AG04449 (cell line): Measurements from ENCODE around the gene PHF12.
"Not testable (repeated sequence)": the region's sequence is repeated elsewhere in the genome, so short reads cannot be mapped to it uniquely, and the experiment has no call there.

Experiments
- CTCF ChIA-PET: fragments of 350-600 bp; formaldehyde crosslinking; extraction: SDS; loops from one replicate; lab custom pipeline; 2021; ENCODE audit warnings: antibody characterized with exemption; lab: Yijun Ruan, JAX
- POLR2A ChIA-PET: fragments of 400-600, 350-600 bp; formaldehyde crosslinking; extraction: SDS; loops from one replicate; lab custom pipeline; 2020; ENCODE audit warnings: antibody characterized with exemption, inconsistent platforms; lab: Yijun Ruan, JAX
- DNase-seq: peaks from one replicate; pipeline ENCODE4 v3.0.0-alpha.2; 2010; ENCODE audit warnings: low read depth, low spot score
- H3K4me3 ChIP-seq: 2 replicates; pipeline ENCODE4 v1.5.1; 2011; ENCODE audit warnings: low read depth, mild to moderate bottlenecking, control low read depth, low read length
- TF ChIP-seq, protein P1 (sequence below): IDR thresholded peaks from one replicate; pipeline ENCODE4 v1.5.1; 2011; ENCODE audit warnings: mild to moderate bottlenecking, moderate library complexity, low read length, control low read depth, inconsistent platforms; ENCODE audit not compliant: insufficient read depth; ENCODE audit errors: missing control alignments

PHF12 gene

DNA sequence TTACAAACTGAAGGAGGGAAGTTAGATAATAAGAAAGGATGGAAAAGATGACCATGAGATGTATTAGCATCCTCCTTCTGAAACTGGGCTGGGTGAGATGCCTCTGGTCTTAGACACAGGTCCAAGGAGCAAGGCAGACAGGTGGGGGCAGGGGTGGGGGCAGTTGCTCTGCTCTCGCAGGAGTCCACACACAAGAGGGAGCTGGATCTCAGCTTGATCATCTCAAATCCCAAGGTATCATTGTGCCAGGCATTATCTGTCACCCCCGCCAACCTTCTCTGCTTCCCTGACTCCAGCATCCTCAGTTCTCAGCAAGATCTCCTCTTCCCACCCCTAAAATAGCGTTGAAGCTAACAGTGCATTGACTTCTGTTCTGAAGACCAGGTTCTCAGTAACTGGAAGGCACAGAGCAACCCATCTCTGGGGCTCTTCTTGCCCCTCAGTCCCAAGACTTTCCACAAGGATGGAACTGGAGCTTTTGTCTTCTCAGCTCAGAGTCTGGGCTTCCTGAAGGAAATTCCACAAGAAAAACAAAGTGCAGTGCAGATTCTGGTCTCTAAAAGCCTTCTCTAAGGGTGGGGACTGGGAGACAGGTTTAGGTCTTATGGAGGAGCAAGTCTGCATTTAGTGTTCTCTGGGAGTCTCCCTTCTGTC lies 55.4 kb downstream of the PHF12 start:
- CTCF ChIA-PET = interaction anchor here (0.6 to 9.3 kb wide), 10 partner anchors 8 to 169 kb away, joined by 3 to 90 read pairs (median 3); partner anchors contain the start of genes DHRS13 and TLCD1
- no peak for DNase-seq
- peak overlapping the region; percentile 85 for H3K4me3 ChIP-seq
- TF ChIP-seq, protein P1, sequence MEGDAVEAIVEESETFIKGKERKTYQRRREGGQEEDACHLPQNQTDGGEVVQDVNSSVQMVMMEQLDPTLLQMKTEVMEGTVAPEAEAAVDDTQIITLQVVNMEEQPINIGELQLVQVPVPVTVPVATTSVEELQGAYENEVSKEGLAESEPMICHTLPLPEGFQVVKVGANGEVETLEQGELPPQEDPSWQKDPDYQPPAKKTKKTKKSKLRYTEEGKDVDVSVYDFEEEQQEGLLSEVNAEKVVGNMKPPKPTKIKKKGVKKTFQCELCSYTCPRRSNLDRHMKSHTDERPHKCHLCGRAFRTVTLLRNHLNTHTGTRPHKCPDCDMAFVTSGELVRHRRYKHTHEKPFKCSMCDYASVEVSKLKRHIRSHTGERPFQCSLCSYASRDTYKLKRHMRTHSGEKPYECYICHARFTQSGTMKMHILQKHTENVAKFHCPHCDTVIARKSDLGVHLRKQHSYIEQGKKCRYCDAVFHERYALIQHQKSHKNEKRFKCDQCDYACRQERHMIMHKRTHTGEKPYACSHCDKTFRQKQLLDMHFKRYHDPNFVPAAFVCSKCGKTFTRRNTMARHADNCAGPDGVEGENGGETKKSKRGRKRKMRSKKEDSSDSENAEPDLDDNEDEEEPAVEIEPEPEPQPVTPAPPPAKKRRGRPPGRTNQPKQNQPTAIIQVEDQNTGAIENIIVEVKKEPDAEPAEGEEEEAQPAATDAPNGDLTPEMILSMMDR = no peak
- POLR2A ChIA-PET = no interaction called here

DNA sequence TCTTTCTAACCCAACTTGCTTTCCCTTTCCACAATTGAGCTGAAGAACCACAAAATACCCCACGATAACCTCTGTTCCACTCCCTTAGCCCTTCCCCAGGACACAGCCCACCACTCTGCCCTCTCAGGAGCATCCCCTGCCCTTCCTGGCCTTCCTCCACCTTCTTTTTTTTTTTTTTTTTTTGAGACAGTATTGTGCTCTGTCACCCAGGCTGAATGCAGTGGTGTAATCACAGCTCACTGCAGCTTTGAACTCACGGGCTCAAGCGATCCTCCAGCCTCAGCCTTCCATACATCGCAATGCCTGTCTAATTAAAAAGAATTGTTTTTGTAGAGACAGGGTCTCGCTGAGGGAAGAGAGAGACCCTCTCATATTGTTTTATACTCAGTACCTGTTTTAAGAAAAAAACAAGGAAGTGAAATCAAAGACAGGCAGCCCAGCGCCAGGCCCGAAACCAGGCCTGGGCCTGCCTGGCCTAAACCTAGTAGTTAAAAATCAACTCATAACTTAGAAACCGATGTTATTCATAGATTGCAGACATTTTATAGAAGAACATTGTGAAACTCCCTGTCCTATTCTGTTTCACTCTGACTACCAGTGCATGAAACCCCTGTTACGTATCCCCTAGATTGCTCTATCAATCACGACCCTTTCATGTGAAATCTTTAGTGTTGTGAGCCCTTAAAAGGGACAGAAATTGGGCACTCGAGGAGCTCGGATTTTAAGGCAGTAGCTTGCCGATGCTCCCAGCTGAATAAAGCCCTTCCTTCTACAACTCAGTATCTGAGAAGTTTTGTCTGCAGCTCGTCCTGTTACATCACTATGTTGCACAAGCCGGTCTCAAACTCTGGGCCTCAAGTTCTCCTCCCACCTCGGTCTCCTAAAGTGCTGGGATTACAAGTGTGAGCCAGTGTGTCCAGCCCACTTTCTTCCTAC lies 57.8 kb downstream of the PHF12 start:
- H3K4me3 ChIP-seq, DNase-seq, POLR2A ChIA-PET: not testable (repeated sequence)
- CTCF ChIA-PET = interaction anchor here (0.9 to 5.0 kb wide), 5 partner anchors 9 to 224 kb away, joined by 3 to 26 read pairs (median 4); partner anchors contain the start of gene DHRS13

DNA sequence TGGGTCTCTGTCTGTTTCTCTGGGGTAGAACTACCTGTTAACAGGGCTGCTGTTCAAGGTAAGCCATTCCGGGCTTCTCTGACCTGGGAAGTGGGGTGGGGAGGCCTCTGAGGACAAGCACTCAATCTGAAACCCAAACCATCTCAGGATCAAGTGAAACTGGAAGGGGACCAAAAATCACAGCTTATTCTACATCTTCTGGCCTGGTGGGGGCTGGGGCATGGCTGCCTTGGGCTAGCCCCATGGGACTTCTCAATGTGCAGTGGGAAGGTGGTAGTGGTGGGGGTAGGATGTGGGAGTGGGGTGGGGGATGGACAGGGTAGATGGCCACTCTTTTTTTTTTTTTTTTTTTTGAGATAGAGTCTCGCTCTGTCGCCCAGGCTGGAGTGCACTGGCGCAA lies 59.3 kb downstream of the PHF12 start:
- DNase-seq = no peak
- TF ChIP-seq, protein P1 = no peak
- POLR2A ChIA-PET = no interaction called here
- CTCF ChIA-PET = interaction anchor here (0.9 to 5.0 kb wide), 4 partner anchors 24 to 143 kb away, joined by 3 to 26 read pairs (median 3); no protein-coding TSS in a partner anchor
- H3K4me3 ChIP-seq = no peak overlapping the region

GRCh38 chr17:28891201-28891600 lies 60.1 kb downstream of the PHF12 start:
- TF ChIP-seq, protein P1 = no peak
- ChIA-PET CTCF (interaction anchor here (0.9 to 5.0 kb wide), 3 partner anchors 25 to 142 kb away, joined by 3 to 26 read pairs (median 3); no protein-coding TSS in a partner anchor), POLR2A (no interaction called here)
- DNase-seq = no peak
- no peak overlapping the region for H3K4me3 ChIP-seq

DNA sequence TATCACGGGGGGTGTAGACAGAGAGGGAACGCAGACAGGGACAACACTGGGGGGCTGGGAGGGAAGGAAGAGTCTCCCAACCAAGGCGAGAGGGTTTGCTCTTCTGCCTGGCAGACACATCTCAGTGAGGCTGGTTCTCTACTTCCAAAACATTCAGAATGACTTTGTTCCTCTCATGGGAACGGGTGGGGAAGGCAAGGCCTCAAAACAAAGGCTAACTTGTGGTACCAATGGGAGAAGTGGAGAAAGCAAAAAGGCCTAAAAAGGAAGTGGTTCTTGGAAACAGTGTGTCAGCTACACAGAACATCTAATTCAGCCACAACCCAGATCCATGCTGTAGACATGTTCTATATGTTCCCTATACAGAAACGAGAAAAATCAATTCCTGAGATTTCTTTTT lies 61.3 kb downstream of the PHF12 start:
- ChIA-PET POLR2A (interaction anchor here (0.6 kb wide), 1 partner anchor 85 kb away, joined by 3 read pairs; no protein-coding TSS in a partner anchor), CTCF (interaction anchor here (1.1 to 5.0 kb wide), 3 partner anchors 11 to 126 kb away, joined by 3 to 26 read pairs (median 5); no protein-coding TSS in a partner anchor)

DNA sequence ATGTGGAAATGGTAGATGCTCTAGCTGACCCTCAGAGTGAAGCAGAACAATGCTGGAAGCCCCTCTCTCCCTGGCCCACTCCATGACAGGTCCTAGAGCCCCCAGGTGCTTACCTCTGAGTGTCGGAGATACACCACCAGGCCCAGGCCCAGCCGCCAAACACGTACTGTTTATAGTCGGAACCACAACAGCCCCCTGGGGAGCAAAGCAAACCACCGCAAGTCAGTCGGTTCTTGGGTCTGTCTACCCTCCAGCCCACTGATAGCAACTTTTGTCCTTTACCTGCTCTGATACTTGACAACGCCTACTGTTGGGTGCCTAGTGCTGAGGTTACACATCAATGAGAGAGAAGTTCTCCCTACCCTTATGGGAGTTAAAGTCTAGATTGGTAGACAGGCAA lies 62.5 kb downstream of the PHF12 start:
- ChIA-PET POLR2A (no interaction called here), CTCF (interaction anchor here (1.4 to 1.9 kb wide), 2 partner anchors 10 to 13 kb away, joined by 3 to 5 read pairs; partner anchors contain the start of gene DHRS13)
- TF ChIP-seq, protein P1 = no peak
- no peak for DNase-seq
- H3K4me3 ChIP-seq = no peak overlapping the region

More for the DNA sequence above, 61.3 kb downstream of the PHF12 start:
- no peak for DNase-seq
- TF ChIP-seq, protein P1 = no peak
- no peak overlapping the region for H3K4me3 ChIP-seq
